ENCODE data around the gene SPINK5. TPM values are rescaled to one million over a fixed set of nuclear protein-coding genes. Genes with fewer than 3 reads are reported as not detected.
"Not testable (repeated sequence)": the region's sequence is repeated elsewhere in the genome, so short reads cannot be mapped to it uniquely, and the experiment has no call there.

The SPINK5 gene
- total RNA-seq, 1 experiment from 2014 or later: not detected

DNA sequence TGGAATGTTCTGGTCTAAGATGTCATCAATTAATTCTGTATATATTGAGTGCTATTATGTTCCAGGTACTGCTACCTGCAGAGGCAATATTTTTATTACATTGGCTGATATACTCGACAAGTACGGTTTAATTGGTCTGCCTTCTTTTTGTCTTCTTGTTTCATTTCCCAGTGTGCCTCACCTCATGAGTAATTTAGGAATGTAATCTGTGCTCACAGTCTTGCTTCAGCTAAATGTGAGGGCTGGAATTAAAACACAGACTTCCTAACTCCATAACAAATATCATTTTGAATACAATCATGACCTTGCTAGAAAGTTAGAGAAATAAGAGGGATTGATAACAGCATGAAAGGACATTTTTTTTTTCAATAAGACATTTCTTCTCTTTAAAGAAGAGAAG lies 20.1 kb upstream of the SPINK5 start:
- ChIA-PET POLR2A (no interaction called here), CTCF (no interaction called here)
- H3K4me1 ChIP-seq (ENCODE audit: control insufficient read depth, insufficient read depth, low read length): no peaks in the 10 kb centered on the region
- ATAC-seq (no peak), DNase-seq (ENCODE audit: low read depth, low spot score) (no peak)
- no peaks in the 10 kb centered on the region for H3K36me3 ChIP-seq (ENCODE audit: control insufficient read depth, insufficient read depth, low read length)
- no TSS peak for BruUV-seq (replicated peaks)
- TF ChIP-seq, protein P1, sequence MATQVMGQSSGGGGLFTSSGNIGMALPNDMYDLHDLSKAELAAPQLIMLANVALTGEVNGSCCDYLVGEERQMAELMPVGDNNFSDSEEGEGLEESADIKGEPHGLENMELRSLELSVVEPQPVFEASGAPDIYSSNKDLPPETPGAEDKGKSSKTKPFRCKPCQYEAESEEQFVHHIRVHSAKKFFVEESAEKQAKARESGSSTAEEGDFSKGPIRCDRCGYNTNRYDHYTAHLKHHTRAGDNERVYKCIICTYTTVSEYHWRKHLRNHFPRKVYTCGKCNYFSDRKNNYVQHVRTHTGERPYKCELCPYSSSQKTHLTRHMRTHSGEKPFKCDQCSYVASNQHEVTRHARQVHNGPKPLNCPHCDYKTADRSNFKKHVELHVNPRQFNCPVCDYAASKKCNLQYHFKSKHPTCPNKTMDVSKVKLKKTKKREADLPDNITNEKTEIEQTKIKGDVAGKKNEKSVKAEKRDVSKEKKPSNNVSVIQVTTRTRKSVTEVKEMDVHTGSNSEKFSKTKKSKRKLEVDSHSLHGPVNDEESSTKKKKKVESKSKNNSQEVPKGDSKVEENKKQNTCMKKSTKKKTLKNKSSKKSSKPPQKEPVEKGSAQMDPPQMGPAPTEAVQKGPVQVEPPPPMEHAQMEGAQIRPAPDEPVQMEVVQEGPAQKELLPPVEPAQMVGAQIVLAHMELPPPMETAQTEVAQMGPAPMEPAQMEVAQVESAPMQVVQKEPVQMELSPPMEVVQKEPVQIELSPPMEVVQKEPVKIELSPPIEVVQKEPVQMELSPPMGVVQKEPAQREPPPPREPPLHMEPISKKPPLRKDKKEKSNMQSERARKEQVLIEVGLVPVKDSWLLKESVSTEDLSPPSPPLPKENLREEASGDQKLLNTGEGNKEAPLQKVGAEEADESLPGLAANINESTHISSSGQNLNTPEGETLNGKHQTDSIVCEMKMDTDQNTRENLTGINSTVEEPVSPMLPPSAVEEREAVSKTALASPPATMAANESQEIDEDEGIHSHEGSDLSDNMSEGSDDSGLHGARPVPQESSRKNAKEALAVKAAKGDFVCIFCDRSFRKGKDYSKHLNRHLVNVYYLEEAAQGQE (IDR thresholded peaks at IDR 0.05; ENCODE audit: insufficient read depth in 1 of 2, low read depth in 2 of 2, low read length in 1 of 2): no peak
- TF ChIP-seq POLR2AphosphoS5 (IDR thresholded peaks at IDR 0.05; ENCODE audit: low read depth, low read length) (no peak), TCF7L2 (IDR thresholded peaks at IDR 0.05; ENCODE audit: low read depth, low read length) (no peak), SIN3A (IDR thresholded peaks at IDR 0.05; ENCODE audit: borderline replicate concordance, insufficient read depth, low read depth, low read length) (no peak)
- TF ChIP-seq, protein P2, sequence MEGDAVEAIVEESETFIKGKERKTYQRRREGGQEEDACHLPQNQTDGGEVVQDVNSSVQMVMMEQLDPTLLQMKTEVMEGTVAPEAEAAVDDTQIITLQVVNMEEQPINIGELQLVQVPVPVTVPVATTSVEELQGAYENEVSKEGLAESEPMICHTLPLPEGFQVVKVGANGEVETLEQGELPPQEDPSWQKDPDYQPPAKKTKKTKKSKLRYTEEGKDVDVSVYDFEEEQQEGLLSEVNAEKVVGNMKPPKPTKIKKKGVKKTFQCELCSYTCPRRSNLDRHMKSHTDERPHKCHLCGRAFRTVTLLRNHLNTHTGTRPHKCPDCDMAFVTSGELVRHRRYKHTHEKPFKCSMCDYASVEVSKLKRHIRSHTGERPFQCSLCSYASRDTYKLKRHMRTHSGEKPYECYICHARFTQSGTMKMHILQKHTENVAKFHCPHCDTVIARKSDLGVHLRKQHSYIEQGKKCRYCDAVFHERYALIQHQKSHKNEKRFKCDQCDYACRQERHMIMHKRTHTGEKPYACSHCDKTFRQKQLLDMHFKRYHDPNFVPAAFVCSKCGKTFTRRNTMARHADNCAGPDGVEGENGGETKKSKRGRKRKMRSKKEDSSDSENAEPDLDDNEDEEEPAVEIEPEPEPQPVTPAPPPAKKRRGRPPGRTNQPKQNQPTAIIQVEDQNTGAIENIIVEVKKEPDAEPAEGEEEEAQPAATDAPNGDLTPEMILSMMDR (IDR thresholded peaks at IDR 0.05): no peak
- H3K27me3 ChIP-seq (ENCODE audit: control insufficient read depth, insufficient read depth, low read length): no peaks in the 10 kb centered on the region
- no peaks in the 10 kb centered on the region for H3K9me3 ChIP-seq (ENCODE audit: control insufficient read depth, insufficient read depth, low read depth, low read length)
- intact Hi-C loops (cut with micrococcal nuclease; ENCODE audit: unreplicated experiment) (no loop called here), in situ Hi-C loops (cut with HindIII; ENCODE audit: low pct_unique_long_range_greater_than_20kb, low sequenced_read_pairs) (no loop called here)
- no peak overlapping the region for H3K4me3 ChIP-seq (ENCODE audit: low read depth in 2 of 2, low read length in 2 of 2)
- no peak overlapping the region for H3K27ac ChIP-seq (ENCODE audit: low read length)

DNA sequence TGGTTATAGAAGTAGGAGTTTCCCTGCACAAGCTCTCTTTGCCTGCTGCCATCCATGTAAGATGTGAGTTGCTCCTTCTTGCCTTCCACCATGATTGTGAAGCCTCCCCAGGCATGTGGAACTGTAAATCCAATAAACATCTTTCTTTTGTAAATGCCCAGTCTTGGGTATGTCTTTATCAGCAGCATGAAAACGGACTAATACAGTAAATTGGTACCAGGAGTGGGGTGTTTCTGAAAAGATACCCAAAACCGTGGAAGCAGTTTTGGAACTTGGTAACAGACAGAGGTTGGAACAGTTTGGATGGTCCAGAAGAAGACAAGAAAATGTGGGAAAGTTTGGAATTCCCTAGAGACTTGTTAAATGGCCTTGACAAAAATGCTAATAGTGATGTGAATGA lies 8.6 kb upstream of the SPINK5 start:
- H3K36me3 ChIP-seq (ENCODE audit: control insufficient read depth, insufficient read depth, low read length); H3K27ac ChIP-seq (ENCODE audit: low read length); H3K4me1 ChIP-seq (ENCODE audit: control insufficient read depth, insufficient read depth, low read length); POLR2A ChIA-PET; intact Hi-C loops (cut with micrococcal nuclease; ENCODE audit: unreplicated experiment); in situ Hi-C loops (cut with HindIII; ENCODE audit: low pct_unique_long_range_greater_than_20kb, low sequenced_read_pairs); BruUV-seq (replicated peaks); CTCF ChIA-PET; ATAC-seq; DNase-seq (ENCODE audit: low read depth, low spot score); H3K9me3 ChIP-seq (ENCODE audit: control insufficient read depth, insufficient read depth, low read depth, low read length); H3K4me3 ChIP-seq (ENCODE audit: low read depth in 2 of 2, low read length in 2 of 2); H3K27me3 ChIP-seq (ENCODE audit: control insufficient read depth, insufficient read depth, low read length): not testable (repeated sequence)

- intact Hi-C loops (cut with micrococcal nuclease; ENCODE audit: unreplicated experiment) (no loop called here), in situ Hi-C loops (cut with HindIII; ENCODE audit: low pct_unique_long_range_greater_than_20kb, low sequenced_read_pairs) (no loop called here)
- Histone ChIP-seq H3K4me3 (ENCODE audit: low read depth in 2 of 2, low read length in 2 of 2) (no peak overlapping the region), H3K4me1 (ENCODE audit: control insufficient read depth, insufficient read depth, low read length) (no peaks in the 10 kb centered on the region), H3K27me3 (ENCODE audit: control insufficient read depth, insufficient read depth, low read length) (no peaks in the 10 kb centered on the region), H3K27ac (ENCODE audit: low read length) (no peak overlapping the region), H3K36me3 (ENCODE audit: control insufficient read depth, insufficient read depth, low read length) (no peaks in the 10 kb centered on the region), H3K9me3 (ENCODE audit: control insufficient read depth, insufficient read depth, low read depth, low read length) (no peaks in the 10 kb centered on the region)
- ChIA-PET POLR2A (no interaction called here), CTCF (no interaction called here)
- no peak for ATAC-seq
- TF ChIP-seq, protein P2 (IDR thresholded peaks at IDR 0.05): no peak
- TF ChIP-seq SIN3A (IDR thresholded peaks at IDR 0.05; ENCODE audit: borderline replicate concordance, insufficient read depth, low read depth, low read length) (no peak), POLR2AphosphoS5 (IDR thresholded peaks at IDR 0.05; ENCODE audit: low read depth, low read length) (no peak), TCF7L2 (IDR thresholded peaks at IDR 0.05; ENCODE audit: low read depth, low read length) (no peak)
- TF ChIP-seq, protein P1 (IDR thresholded peaks at IDR 0.05; ENCODE audit: insufficient read depth in 1 of 2, low read depth in 2 of 2, low read length in 1 of 2): no peak
- BruUV-seq (replicated peaks): no TSS peak
- DNase-seq (ENCODE audit: low read depth, low spot score): no peak
Observed at GRCh38 chr5:148060309-148060708, 3.5 kb upstream of the SPINK5 start.
